Measurements from ENCODE around the gene EFHD2. TPM values are rescaled to one million over a fixed set of nuclear protein-coding genes. Genes with fewer than 3 reads are reported as not detected.

Gene EFHD2
- total RNA-seq, 1 experiment from 2014 or later, result 29.5 TPM

- Histone ChIP-seq H3K9me3 (no peaks in the 10 kb centered on the region), H3K27me3 (replicated peaks; ENCODE audit: control insufficient read depth, insufficient read depth, low read length) (no peaks in the 10 kb centered on the region; the same call in 1 of the 2 replicates), H3K4me3 (ENCODE audit: low read depth, low read length) (no peak overlapping the region), H3K36me3 (ENCODE audit: control insufficient read depth, insufficient read depth, low read length) (no peaks in the 10 kb centered on the region), H3K4me1 (no peaks in the 10 kb centered on the region)
- CTCF ChIA-PET, result no interaction called here
- H3K4me3 Mint-ChIP-seq (ENCODE audit: unreplicated experiment), result no peak overlapping the region
- intact Hi-C loops (cut with micrococcal nuclease; ENCODE audit: unreplicated experiment), result no loop called here
- no peak overlapping the region for H3K27ac Mint-ChIP-seq (ENCODE audit: unreplicated experiment)
- no TSS peak for BruUV-seq (replicated peaks)
- POLR2A ChIA-PET, result no interaction called here
- no peaks in the 10 kb centered on the region for H3K9me3 Mint-ChIP-seq (ENCODE audit: unreplicated experiment)
- no peaks in the 10 kb centered on the region for H3K27me3 Mint-ChIP-seq (ENCODE audit: insufficient read depth, unreplicated experiment)
- TF ChIP-seq CTCF (IDR thresholded peaks at IDR 0.05; ENCODE audit: insufficient read depth in 1 of 2, low read depth in 1 of 2, low read length in 1 of 2, severe bottlenecking in 1 of 2, unreplicated experiment in 1 of 2), result no peak
- no peaks in the 10 kb centered on the region for H3K36me3 Mint-ChIP-seq (ENCODE audit: insufficient read depth, unreplicated experiment)
- H3K4me1 Mint-ChIP-seq (ENCODE audit: low read depth, unreplicated experiment), result no peaks in the 10 kb centered on the region
- no peak for DNase-seq
Observed at GRCh38 chr1:15442759-15443158, 33.1 kb downstream of the EFHD2 start.

- ChIA-PET CTCF (interaction anchor here (0.5 to 1.5 kb wide), 2 partner anchors 24 to 120 kb away, joined by 4 to 6 read pairs; no protein-coding TSS in a partner anchor), POLR2A (no interaction called here)
- H3K36me3 Mint-ChIP-seq (ENCODE audit: insufficient read depth, unreplicated experiment), result no peaks in the 10 kb centered on the region
- no peak overlapping the region for H3K4me3 ChIP-seq (ENCODE audit: low read depth, low read length)
- H3K27me3 ChIP-seq (replicated peaks; ENCODE audit: control insufficient read depth, insufficient read depth, low read length), result no peaks in the 10 kb centered on the region; the same call in 1 of the 2 replicates
- intact Hi-C loops (cut with micrococcal nuclease; ENCODE audit: unreplicated experiment), result no loop called here
- no peaks in the 10 kb centered on the region for H3K9me3 ChIP-seq
- BruUV-seq (replicated peaks), result no TSS peak
- H3K4me3 Mint-ChIP-seq (ENCODE audit: unreplicated experiment), result no peak overlapping the region
- no peaks in the 10 kb centered on the region for H3K36me3 ChIP-seq (ENCODE audit: control insufficient read depth, insufficient read depth, low read length)
- no peaks in the 10 kb centered on the region for H3K4me1 Mint-ChIP-seq (ENCODE audit: low read depth, unreplicated experiment)
- no peak for DNase-seq
- H3K27ac Mint-ChIP-seq (ENCODE audit: unreplicated experiment), result no peak overlapping the region
- no peaks in the 10 kb centered on the region for H3K27me3 Mint-ChIP-seq (ENCODE audit: insufficient read depth, unreplicated experiment)
- TF ChIP-seq CTCF (IDR thresholded peaks at IDR 0.05; ENCODE audit: insufficient read depth in 1 of 2, low read depth in 1 of 2, low read length in 1 of 2, severe bottlenecking in 1 of 2, unreplicated experiment in 1 of 2), result no peak
- H3K9me3 Mint-ChIP-seq (ENCODE audit: unreplicated experiment), result no peaks in the 10 kb centered on the region
- no peaks in the 10 kb centered on the region for H3K4me1 ChIP-seq
Observed at GRCh38 chr1:15443281-15443680, 33.6 kb downstream of the EFHD2 start.

GRCh38 chr1:15444468-15445389 lies 35.0 kb downstream of the EFHD2 start:
- H3K4me1 Mint-ChIP-seq (ENCODE audit: low read depth, unreplicated experiment), result no peaks in the 10 kb centered on the region
- H3K36me3 Mint-ChIP-seq (ENCODE audit: insufficient read depth, unreplicated experiment), result no peaks in the 10 kb centered on the region
- no peak overlapping the region for H3K27ac Mint-ChIP-seq (ENCODE audit: unreplicated experiment)
- no peaks in the 10 kb centered on the region for H3K27me3 Mint-ChIP-seq (ENCODE audit: insufficient read depth, unreplicated experiment)
- Histone ChIP-seq H3K27me3 (replicated peaks; ENCODE audit: control insufficient read depth, insufficient read depth, low read length) (no peaks in the 10 kb centered on the region; the same call in 1 of the 2 replicates), H3K4me3 (ENCODE audit: low read depth, low read length) (no peak overlapping the region), H3K4me1 (no peaks in the 10 kb centered on the region), H3K36me3 (ENCODE audit: control insufficient read depth, insufficient read depth, low read length) (no peaks in the 10 kb centered on the region), H3K9me3 (no peaks in the 10 kb centered on the region)
- no peak for DNase-seq
- ChIA-PET POLR2A (no interaction called here), CTCF (interaction anchor here (1.5 kb wide), 1 partner anchor 121 kb away, joined by 4 read pairs; no protein-coding TSS in a partner anchor)
- no peak overlapping the region for H3K4me3 Mint-ChIP-seq (ENCODE audit: unreplicated experiment)
- BruUV-seq (replicated peaks), result no TSS peak
- TF ChIP-seq CTCF (IDR thresholded peaks at IDR 0.05; ENCODE audit: insufficient read depth in 1 of 2, low read depth in 1 of 2, low read length in 1 of 2, severe bottlenecking in 1 of 2, unreplicated experiment in 1 of 2), result no peak
- no peaks in the 10 kb centered on the region for H3K9me3 Mint-ChIP-seq (ENCODE audit: unreplicated experiment)
- intact Hi-C loops (cut with micrococcal nuclease; ENCODE audit: unreplicated experiment), result no loop called here

All from Caco-2 (cell line).